HG02840 (cell line): ENCODE data around the gene IMMP2L.
"Not testable (repeated sequence)": the region's sequence is repeated elsewhere in the genome, so short reads cannot be mapped to it uniquely, and the experiment has no call there.

Source experiments
- ATAC-seq: cut with Tn5 transposase; IDR thresholded peaks from one replicate; pipeline ENCODE4 v1.9.1; 2021; ENCODE audit warnings: mild to moderate bottlenecking, moderate library complexity, moderate number of reproducible peaks; ENCODE audit not compliant: unreplicated experiment, low FRiP score

Gene IMMP2L

GRCh38 chr7:111510584-111511378, 51.5 kb downstream of the IMMP2L start:
- no peak for ATAC-seq

- no peak for ATAC-seq
Measured at GRCh38 chr7:111510062-111510461, 52.2 kb downstream of the IMMP2L start.

GRCh38 chr7:111509288-111509687, 53.0 kb downstream of the IMMP2L start:
- ATAC-seq, result no peak

DNA sequence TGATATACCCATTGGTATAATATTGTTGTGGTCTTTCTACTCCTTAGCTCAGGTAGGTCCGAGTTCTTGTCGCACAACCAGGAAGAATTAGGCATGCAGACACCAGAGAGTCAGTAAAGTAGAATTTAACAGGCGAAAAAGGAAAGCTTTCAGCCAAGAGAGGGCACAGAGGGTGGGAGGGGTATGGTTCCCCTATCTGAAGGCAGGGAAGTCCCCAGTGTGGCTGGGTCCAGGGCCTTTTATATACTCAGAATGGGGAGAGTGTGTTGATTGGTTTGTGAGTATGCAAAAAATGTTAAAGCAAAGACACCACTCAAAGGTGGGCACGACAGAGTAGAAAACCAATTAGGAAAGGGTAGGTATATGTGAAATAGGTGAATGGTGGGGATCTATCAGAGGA, 53.9 kb downstream of the IMMP2L start:
- no peak for ATAC-seq

GRCh38 chr7:111505422-111505821, 56.9 kb downstream of the IMMP2L start:
- not testable (repeated sequence) for ATAC-seq

DNA sequence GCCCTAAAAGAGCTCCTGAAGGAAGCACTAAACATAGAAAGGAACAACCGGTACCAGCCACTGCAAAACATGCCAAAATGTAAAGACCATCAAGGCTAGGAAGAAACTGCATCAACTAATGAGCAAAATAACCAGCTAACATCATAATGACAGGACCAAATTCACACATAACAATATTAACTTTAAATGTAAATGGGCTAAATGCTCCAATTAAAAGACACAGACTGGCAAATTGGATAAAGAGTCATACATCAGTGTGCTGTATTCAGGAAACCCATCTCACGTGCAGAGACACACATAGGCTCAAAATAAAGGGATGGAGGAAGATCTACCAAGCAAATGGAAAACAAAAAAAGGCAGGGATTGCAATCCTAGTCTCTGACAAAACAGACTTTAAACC, 60.5 kb downstream of the IMMP2L start:
- not testable (repeated sequence) for ATAC-seq

- ATAC-seq, result no peak
Measured at GRCh38 chr7:111499027-111499426, 63.3 kb downstream of the IMMP2L start.

GRCh38 chr7:111498391-111499007, 63.8 kb downstream of the IMMP2L start:
- no peak for ATAC-seq

DNA sequence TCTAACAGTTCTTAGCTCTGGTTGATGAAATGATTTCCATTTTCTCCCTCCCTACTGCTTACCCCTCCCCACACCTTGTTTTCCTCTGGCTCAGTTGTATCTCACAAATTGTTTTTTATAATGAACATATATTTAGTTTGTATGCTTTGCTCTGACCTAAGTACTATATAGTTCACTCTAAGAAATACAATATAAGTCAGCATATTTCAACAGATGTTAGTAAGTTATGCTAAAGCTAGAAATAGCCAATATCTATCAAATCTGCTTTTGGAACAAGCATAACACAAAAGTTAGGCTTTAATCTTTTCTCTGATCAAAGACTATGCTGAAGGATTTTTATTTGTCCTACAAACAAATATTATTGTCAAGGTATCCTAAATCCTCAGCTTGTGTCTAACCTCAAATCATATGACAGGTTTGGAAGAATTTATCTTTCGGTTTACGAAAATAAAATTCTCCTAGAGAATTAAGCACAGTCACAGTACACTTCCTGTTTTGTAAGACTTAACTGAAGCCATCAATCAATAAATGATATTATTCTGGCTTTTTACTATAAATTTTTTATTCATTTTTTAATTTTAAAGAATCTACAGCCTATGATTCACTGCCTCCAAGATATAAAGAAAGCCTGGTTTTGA, 67.0 kb downstream of the IMMP2L start:
- no peak for ATAC-seq

DNA sequence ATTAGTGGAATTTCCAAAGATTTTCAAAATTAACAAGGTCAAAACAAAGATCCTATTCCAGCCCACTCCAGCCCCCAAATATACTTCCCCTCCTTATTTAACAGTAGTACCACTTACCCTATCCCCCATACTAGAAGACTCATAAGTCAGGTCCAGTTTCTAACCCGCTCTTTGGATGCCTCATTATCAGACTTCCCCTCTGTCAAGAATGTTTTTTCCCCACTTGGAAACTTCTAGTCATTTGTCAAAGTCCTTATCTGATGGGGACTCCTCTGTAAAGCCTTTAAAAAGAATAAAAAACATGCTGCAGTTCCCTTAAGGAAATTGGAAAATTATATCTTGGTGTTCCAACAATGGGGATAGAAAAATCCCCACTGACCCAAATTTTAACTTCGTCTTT, 70.1 kb downstream of the IMMP2L start:
- ATAC-seq, result no peak

DNA sequence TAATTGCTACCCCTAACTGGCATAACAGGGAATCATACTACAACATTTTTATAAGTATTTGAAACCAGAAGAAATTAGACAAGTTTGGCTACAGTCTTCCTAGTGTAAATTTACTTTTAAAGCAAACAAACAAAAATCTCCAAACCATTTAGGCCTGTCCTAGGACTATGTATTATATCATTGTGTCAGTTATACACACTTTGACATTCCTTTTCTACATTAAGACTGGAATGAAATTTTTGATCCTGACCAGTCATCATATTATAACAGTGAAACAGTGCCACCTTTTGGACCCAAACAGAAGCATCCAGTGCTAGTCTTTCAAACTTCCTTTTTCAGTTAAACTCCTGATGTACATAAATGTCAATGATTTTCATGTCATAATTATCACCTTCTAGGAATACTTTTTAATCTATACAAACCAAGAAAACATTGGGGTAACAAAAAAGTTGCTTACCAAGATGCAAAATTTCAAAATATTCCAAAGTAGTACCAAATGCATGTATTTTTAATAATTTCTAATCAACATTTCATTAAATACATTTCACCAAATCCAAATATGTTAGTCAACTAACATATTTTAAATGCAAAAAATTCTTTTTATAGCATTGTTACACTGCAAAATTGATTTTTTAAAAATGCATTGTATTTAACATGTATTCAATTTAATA, 75.7 kb downstream of the IMMP2L start:
- no peak for ATAC-seq

DNA sequence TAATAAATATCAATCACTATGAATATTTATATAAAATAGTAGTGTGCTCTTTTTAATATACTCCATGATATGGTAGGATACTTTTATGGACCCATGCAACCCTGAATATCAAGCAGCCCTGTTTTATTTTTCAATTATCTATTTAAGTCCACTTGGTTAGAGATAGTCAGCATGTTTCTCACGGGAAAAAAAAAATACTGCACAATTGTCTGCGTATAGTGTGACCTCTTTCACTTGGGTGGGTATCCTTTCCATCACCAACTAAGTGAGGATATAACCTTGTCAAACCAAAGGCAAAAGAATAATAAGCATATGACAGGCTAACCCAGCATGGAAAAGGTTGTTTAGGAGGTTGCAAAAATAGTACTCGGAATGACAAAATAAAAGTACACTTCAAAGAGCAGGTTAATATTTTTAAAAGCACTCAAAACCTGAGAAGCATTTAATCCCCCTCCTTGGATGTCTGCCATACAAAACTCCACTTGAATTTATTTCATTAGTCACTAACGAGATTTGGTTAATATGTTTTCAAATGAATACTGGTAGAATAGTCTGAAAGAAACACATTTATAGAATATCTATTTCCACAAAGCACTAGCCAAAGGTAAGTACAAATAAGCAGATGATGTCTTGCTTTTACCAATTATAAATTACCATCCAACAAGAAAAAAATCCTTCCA, 76.5 kb downstream of the IMMP2L start:
- ATAC-seq, result no peak

DNA sequence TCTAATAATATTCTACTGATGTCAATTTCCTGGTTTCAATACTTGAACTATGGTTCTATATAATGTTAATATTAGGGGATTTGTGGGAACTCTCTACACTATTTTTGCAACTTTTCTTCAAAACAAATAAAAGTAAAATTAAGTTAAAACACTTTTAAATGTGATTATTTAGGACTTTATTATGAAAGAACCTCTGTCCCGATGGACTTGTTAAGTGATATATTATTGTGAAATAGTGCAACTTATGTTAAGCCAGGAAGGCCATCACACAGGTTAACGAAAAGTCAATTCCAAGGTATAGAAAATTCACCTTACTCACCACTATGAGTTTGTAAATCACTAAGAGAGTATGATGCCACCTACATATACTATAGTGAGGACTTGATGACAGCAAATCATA, 79.2 kb downstream of the IMMP2L start:
- ATAC-seq, result no peak

GRCh38 chr7:111477462-111478225, 84.6 kb downstream of the IMMP2L start:
- ATAC-seq, result no peak

- no peak for ATAC-seq
Measured at GRCh38 chr7:111476586-111477293, 85.6 kb downstream of the IMMP2L start.

DNA sequence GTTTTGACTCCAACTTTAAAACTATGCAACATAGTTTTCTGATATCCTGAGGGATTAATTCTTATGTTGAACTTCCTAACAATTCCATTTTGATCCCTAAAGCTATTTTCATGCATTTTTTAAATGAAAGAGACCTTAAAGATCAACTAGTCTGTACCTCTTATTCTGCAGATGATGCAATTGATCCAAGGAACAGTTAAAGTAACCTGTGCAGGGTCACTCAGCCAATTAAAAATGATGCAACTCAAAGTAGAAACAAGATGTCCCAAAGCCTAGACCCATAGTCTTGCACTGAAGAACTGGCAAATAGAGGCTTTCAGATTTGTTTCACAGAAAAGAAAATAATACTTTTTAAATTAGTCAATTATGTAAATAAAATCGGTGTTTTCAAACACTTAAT, 86.3 kb downstream of the IMMP2L start:
- ATAC-seq, result no peak

DNA sequence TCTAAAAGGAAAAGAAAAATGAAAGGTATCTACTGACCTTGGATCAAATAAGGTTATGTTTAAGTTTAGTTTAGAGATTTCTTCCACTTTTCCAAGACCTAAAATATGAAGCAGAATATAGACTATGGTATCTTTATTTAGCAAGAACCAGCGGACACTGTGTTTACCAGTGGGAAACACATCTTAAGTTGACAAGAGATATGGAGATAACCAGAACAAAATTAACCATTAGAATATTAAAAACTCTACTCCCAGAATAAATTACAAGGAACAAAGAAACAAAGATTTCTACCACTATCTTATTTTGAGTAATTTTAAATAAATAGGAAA, 86.9 kb downstream of the IMMP2L start:
- no peak for ATAC-seq

DNA sequence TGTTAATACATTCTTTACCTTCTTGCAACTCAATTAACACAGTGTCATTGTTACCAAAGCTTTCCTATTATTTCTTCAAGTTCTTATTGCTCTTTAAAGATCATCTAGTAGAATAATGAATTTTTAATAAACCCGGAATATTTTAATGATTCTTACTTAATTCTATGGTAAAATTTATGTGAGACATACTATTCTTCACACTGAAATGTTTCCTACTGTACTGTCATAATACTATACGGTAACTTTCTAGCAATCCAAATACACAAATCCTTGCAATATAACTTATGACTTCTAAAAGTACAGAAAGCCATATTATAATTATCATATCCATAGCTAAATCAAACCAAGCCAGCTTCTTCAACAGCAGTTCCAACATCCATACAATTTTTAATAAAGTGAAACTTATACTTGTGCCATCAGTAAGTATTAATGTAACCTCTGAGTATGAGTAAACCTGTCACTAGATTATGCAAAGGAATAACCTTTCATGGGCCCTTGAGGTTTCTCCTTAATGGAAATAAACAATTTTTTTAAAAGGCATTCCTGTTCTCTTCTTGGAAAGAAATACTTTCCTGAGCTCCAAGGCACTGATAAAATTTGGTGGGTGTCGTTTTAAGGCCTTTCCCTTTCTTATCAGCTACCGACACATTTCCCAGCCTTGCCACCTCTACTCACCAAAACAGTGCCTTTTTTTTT, 87.4 kb downstream of the IMMP2L start:
- no peak for ATAC-seq
